CD14-positive monocyte (primary cell): Measurements from ENCODE around the gene LYPLA2. TPM values are rescaled to one million over a fixed set of nuclear protein-coding genes. Genes with fewer than 3 reads are reported as not detected.
A peak's percentile ranks its signal among the peaks of the same experiment; 100 is the strongest.

ENCODE experiments used
- DNase-seq, 3 donors: peaks; one replicate each; pipeline ENCODE4 v3.0.0-alpha.2; 2011 to 2022
- H2AFZ ChIP-seq: 2 replicates; pipeline ENCODE4 v1.6.0; 2012; ENCODE audit warnings: mild to moderate bottlenecking, low read depth, low read length, inconsistent platforms; ENCODE audit not compliant: insufficient read depth, poor library complexity, severe bottlenecking
- H3K27ac ChIP-seq, 2 donors: 1 replicate in 1 of 2; 2 replicates in 1 of 2; pipeline ENCODE4 v1.5.1; 2012 to 2013; ENCODE audit warnings: low read length in 2 of 2, control low read depth in 1 of 2, inconsistent platforms in 1 of 2, low read depth in 1 of 2, mild to moderate bottlenecking in 1 of 2
- H3K27me3 ChIP-seq, 2 donors: one replicate each; pipeline versions ENCODE4 v1.6.0 to v1.6.1; 2011 to 2013; ENCODE audit warnings: low read length in 2 of 2; ENCODE audit not compliant: control insufficient read depth in 2 of 2, insufficient read depth in 2 of 2
- H3K36me3 ChIP-seq, 2 donors: replicated peaks in 1 of 2; 1 replicate in 1 of 2; 2 replicates in 1 of 2; pipeline versions ENCODE4 v1.5.1 to v1.6.1; 2012 to 2013; ENCODE audit warnings: low read length in 2 of 2, control low read depth in 1 of 2, inconsistent platforms in 1 of 2, mild to moderate bottlenecking in 1 of 2; ENCODE audit not compliant: insufficient read depth in 2 of 2, control insufficient read depth in 1 of 2
- H3K4me1 ChIP-seq, 2 donors: 1 replicate in 1 of 2; 2 replicates in 1 of 2; pipeline versions ENCODE4 v1.5.1 to v1.6.1; 2012 to 2013; ENCODE audit warnings: low read length in 2 of 2, control low read depth in 1 of 2, inconsistent platforms in 1 of 2, mild to moderate bottlenecking in 1 of 2, moderate library complexity in 1 of 2; ENCODE audit not compliant: insufficient read depth in 2 of 2, control insufficient read depth in 1 of 2
- H3K4me2 ChIP-seq: replicated peaks from 2 replicates; pipeline ENCODE3; 2012; ENCODE audit warnings: low read length, moderate library complexity, mild to moderate bottlenecking; ENCODE audit not compliant: poor library complexity, severe bottlenecking; ENCODE audit errors: extremely low read depth
- H3K4me3 ChIP-seq, 3 experiments: fragments of 200-600 bp in 1 of 3; sonication (generic) in 1 of 3; replicated peaks in 1 of 3; 1 replicate in 2 of 3; 2 replicates in 1 of 3; pipeline ENCODE4 v1.5.1; 2011 to 2013; ENCODE audit warnings: low read length in 3 of 3, mild to moderate bottlenecking in 3 of 3, control low read depth in 2 of 3, low read depth in 2 of 3, inconsistent platforms in 1 of 3, moderate library complexity in 1 of 3
- H3K79me2 ChIP-seq: 2 replicates; pipeline ENCODE4 v1.6.0; 2012; ENCODE audit warnings: mild to moderate bottlenecking, control low read depth, inconsistent platforms, low read length, moderate library complexity; ENCODE audit not compliant: insufficient read depth
- H3K9ac ChIP-seq: 2 replicates; pipeline ENCODE4 v1.6.0; 2017; ENCODE audit warnings: low read length, mild to moderate bottlenecking; ENCODE audit not compliant: insufficient read depth, poor library complexity, severe bottlenecking
- H3K9me3 ChIP-seq, 2 donors: replicated peaks in 1 of 2; 1 replicate in 1 of 2; 2 replicates in 1 of 2; pipeline versions ENCODE4 v1.5.1 to v1.6.1; 2012 to 2013; ENCODE audit warnings: low read length in 2 of 2, control low read depth in 1 of 2; ENCODE audit not compliant: control insufficient read depth in 1 of 2, insufficient read depth in 1 of 2
- H4K20me1 ChIP-seq: 2 replicates; pipeline ENCODE4 v1.6.0; 2012; ENCODE audit warnings: mild to moderate bottlenecking, low read length, control low read depth, moderate library complexity; ENCODE audit not compliant: insufficient read depth
- H3K27ac Mint-ChIP-seq, 7 donors: one replicate each; pipeline ENCODE4 v1.8.0; 2020; ENCODE audit warnings: mild to moderate bottlenecking in 7 of 7, mixed read lengths in 7 of 7, moderate library complexity in 6 of 7, inconsistent platforms in 2 of 7
- H3K27me3 Mint-ChIP-seq, 3 donors: one replicate each; pipeline ENCODE4 v1.8.0; 2021 to 2022; ENCODE audit warnings: low read depth in 3 of 3, mild to moderate bottlenecking in 3 of 3, mixed read lengths in 3 of 3, moderate library complexity in 3 of 3, inconsistent platforms in 1 of 3
- H3K36me3 Mint-ChIP-seq, 2 donors: one replicate each; pipeline ENCODE4 v1.8.0; 2020; ENCODE audit warnings: mixed read lengths in 2 of 2, inconsistent platforms in 1 of 2, mild to moderate bottlenecking in 1 of 2
- H3K4me1 Mint-ChIP-seq: one replicate; pipeline ENCODE4 v1.8.0; 2020; ENCODE audit warnings: mild to moderate bottlenecking, mixed read lengths
- H3K4me3 Mint-ChIP-seq, 2 donors: one replicate each; pipeline ENCODE4 v1.8.0; 2020; ENCODE audit warnings: mild to moderate bottlenecking in 2 of 2, mixed read lengths in 2 of 2, moderate library complexity in 1 of 2
- H3K9me3 Mint-ChIP-seq, 7 donors: one replicate each; pipeline ENCODE4 v1.8.0; 2020 to 2022; ENCODE audit warnings: mixed read lengths in 7 of 7, mild to moderate bottlenecking in 6 of 7, moderate library complexity in 6 of 7, inconsistent platforms in 2 of 7
- WGBS: methylation state at CpG from one replicate; pipeline ENCODE4 v1.1.5; 2013; ENCODE audit warnings: missing lambda C conversion rate; ENCODE audit not compliant: insufficient coverage; 5-methylcytosine and 5-hydroxymethylcytosine counted together
- intact Hi-C, 2 donors: fragments of 100-400 bp; cut with micrococcal nuclease; formaldehyde crosslinking; loops; one replicate each; pipeline versions ENCODE4 v1.15.0 to v1.15.1; 2023
- polyA plus RNA-seq, 3 donors: library from polyadenylated mRNA; depleted of rRNA in 1 of 3; unstranded in 2 of 3; stranded (reverse) in 1 of 3; fragments of 300-500 nt in 2 of 3; fragments of >200 nt in 1 of 3; fragmentation: Illumina TruSeq in 2 of 3; gene quantifications; 1 replicate in 2 of 3; 2 replicates in 1 of 3; pipeline ENCODE4 v1.2.3, GENCODE V29; 2012 to 2021
- TF ChIP-seq, protein P1 (sequence below): fragments of 200-600 bp; IDR thresholded peaks from one replicate; pipeline ENCODE4 v1.8.0; 2022; ENCODE audit warnings: antibody characterized with exemption, mild to moderate bottlenecking

Gene LYPLA2
- polyA plus RNA-seq, 3 donors, result 68.3 to 86.7 (median 74.1) TPM

GRCh38 chr1:23817633-23818032 is 26.7 kb downstream of the LYPLA2 start:
- Mint-ChIP-seq H3K27me3 (peaks cover 0 to 2% (median 0%) of the 10 kb centered on the region in 3 donors), H3K4me3 (no peak overlapping the region), H3K36me3 (peaks cover 54 to 76% of the 10 kb centered on the region in 2 donors), H3K27ac (no peak overlapping the region), H3K4me1 (peaks cover 2% of the 10 kb centered on the region), H3K9me3 (no peaks in the 10 kb centered on the region)
- no peak overlapping the region for H3K4me3 ChIP-seq
- no peak overlapping the region for H3K9ac ChIP-seq
- no peaks in the 10 kb centered on the region for H4K20me1 ChIP-seq
- no peaks in the 10 kb centered on the region for H3K79me2 ChIP-seq
- H3K27me3 ChIP-seq, result no peaks in the 10 kb centered on the region
- H2AFZ ChIP-seq, result no peak overlapping the region
- no peak for DNase-seq
- no peak overlapping the region for H3K27ac ChIP-seq
- WGBS, result 100% methylated on average over 1 of the region's 3 CpGs
- H3K4me1 ChIP-seq, result no peaks in the 10 kb centered on the region
- no peaks in the 10 kb centered on the region for H3K9me3 ChIP-seq
- TF ChIP-seq, protein P1, sequence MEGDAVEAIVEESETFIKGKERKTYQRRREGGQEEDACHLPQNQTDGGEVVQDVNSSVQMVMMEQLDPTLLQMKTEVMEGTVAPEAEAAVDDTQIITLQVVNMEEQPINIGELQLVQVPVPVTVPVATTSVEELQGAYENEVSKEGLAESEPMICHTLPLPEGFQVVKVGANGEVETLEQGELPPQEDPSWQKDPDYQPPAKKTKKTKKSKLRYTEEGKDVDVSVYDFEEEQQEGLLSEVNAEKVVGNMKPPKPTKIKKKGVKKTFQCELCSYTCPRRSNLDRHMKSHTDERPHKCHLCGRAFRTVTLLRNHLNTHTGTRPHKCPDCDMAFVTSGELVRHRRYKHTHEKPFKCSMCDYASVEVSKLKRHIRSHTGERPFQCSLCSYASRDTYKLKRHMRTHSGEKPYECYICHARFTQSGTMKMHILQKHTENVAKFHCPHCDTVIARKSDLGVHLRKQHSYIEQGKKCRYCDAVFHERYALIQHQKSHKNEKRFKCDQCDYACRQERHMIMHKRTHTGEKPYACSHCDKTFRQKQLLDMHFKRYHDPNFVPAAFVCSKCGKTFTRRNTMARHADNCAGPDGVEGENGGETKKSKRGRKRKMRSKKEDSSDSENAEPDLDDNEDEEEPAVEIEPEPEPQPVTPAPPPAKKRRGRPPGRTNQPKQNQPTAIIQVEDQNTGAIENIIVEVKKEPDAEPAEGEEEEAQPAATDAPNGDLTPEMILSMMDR, result no peak
- peaks cover 49 to 71% of the 10 kb centered on the region in 2 donors for H3K36me3 ChIP-seq
- intact Hi-C loops, result no loop called here
- no peak overlapping the region for H3K4me2 ChIP-seq

- Mint-ChIP-seq H3K36me3 (peaks cover 7 to 15% of the 10 kb centered on the region in 2 donors), H3K27me3 (peaks cover 0 to 2% (median 0%) of the 10 kb centered on the region in 3 donors), H3K27ac (peak overlapping the region in 4 of 7 donors; percentile 9 to 47 (median 31)), H3K4me3 (no peak overlapping the region), H3K4me1 (peaks cover 22% of the 10 kb centered on the region), H3K9me3 (no peaks in the 10 kb centered on the region)
- TF ChIP-seq, protein P1, result no peak
- H3K4me2 ChIP-seq, result no peak overlapping the region
- H3K4me3 ChIP-seq, result no peak overlapping the region
- no peak overlapping the region for H2AFZ ChIP-seq
- no peak overlapping the region for H3K27ac ChIP-seq
- no peaks in the 10 kb centered on the region for H4K20me1 ChIP-seq
- H3K27me3 ChIP-seq, result no peaks in the 10 kb centered on the region
- peaks cover 10 to 19% of the 10 kb centered on the region in 2 donors for H3K4me1 ChIP-seq
- WGBS, result 80% methylated on average over 5 of the region's 7 CpGs
- H3K79me2 ChIP-seq, result peaks cover 15% of the 10 kb centered on the region
- no peaks in the 10 kb centered on the region for H3K9me3 ChIP-seq
- no peak for DNase-seq
- intact Hi-C loops, result no loop called here
- H3K36me3 ChIP-seq, result peaks cover 6 to 13% of the 10 kb centered on the region in 2 donors
- no peak overlapping the region for H3K9ac ChIP-seq
Observed at GRCh38 chr1:23823767-23824166, 32.8 kb downstream of the LYPLA2 start.
